ENCODE results near the gene MACROD2.
"Not testable (repeated sequence)": the region's sequence is repeated elsewhere in the genome, so short reads cannot be mapped to it uniquely, and the experiment has no call there.

GRCh38 chr20:14982324-14982723 lies 987.0 kb downstream of the MACROD2 start:
- TF ChIP-seq, protein P1, sequence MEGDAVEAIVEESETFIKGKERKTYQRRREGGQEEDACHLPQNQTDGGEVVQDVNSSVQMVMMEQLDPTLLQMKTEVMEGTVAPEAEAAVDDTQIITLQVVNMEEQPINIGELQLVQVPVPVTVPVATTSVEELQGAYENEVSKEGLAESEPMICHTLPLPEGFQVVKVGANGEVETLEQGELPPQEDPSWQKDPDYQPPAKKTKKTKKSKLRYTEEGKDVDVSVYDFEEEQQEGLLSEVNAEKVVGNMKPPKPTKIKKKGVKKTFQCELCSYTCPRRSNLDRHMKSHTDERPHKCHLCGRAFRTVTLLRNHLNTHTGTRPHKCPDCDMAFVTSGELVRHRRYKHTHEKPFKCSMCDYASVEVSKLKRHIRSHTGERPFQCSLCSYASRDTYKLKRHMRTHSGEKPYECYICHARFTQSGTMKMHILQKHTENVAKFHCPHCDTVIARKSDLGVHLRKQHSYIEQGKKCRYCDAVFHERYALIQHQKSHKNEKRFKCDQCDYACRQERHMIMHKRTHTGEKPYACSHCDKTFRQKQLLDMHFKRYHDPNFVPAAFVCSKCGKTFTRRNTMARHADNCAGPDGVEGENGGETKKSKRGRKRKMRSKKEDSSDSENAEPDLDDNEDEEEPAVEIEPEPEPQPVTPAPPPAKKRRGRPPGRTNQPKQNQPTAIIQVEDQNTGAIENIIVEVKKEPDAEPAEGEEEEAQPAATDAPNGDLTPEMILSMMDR (IDR thresholded peaks at IDR 0.05): not testable (repeated sequence)
- not testable (repeated sequence) for TF ChIP-seq POLR2AphosphoS5 (IDR thresholded peaks at IDR 0.05)
